HG03342 (cell line): ENCODE results near the gene SKAP1.

ENCODE experiments used
- ATAC-seq: cut with Tn5 transposase; IDR thresholded peaks from one replicate; pipeline ENCODE4 v1.9.1; 2021; ENCODE audit warnings: mild to moderate bottlenecking, moderate library complexity; ENCODE audit not compliant: unreplicated experiment

SKAP1 gene

DNA sequence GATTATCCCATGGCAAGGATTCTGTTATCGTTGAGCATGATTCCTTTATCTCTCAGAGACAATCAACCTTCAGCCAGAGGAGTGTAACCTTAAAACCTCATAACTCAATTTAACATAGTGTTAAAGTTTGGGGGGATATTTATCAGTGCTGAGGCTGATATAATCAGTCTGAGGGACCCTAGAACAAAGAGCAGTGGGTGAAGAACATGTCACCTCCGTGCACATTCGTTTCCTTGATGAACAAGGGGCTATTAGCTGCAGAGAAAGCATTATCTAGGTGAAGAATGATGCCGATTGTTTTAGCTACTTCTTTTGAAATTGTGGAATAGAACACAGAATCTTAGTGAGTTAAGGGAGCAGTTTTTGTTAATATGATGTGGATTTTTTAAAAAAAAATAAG is 99.1 kb downstream of the SKAP1 start:
- ATAC-seq: no peak

DNA sequence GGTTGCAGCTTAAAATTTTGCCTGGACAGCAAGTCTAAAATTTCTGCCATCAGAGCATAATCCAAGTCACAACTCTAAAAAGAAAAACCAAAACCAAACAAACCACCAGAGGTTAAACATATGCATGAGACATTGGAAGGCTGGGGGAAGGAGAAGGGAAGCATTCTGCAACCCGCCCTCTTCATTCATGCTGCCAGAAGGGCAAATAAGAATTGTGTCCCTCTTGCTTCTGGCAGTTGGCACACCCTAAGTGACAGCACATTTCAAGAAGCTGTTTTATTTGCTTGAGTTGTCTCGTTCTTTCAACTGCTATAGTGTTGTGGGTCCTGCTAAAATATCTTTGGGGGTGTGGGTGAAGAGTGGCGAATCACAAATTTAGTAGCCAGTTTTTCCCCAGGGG is 99.6 kb downstream of the SKAP1 start:
- ATAC-seq: no peak

DNA sequence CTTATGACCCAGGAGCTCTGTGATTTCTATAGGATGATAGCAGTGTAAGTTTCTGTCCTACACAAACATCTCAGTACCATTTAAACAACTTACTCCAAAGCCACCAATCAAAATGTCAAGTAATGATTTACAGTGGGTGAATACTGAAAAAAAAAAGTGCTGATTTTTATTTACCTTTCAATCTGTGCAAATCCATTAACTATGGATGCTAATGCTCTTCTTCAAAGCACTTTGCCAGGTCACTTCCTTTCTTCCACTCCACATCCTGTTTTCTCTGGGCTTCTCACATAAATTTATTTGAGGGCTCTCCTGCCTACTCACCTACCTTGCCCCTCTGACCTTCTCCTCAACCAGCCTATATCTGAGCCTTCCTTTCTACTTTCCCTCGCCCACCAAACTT is 101.6 kb downstream of the SKAP1 start:
- ATAC-seq: no peak

DNA sequence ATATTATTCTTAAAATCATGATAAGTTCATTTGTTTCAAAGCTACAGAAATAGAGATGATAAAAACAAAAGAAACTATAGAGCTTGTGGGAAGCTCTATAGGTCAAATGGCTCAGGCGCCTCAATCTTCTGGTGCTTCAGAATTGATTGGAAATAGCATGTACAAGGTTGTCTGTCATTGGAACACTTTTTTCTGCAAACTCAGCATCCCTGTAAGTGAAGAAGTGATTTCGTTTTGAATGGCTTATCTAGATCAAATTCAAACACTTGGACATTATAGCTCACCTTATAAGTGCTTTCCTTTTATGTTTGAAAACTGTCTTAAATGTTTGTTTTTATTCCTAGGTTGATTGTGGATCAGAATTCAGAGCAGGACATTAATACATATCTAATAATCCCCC is 103.7 kb downstream of the SKAP1 start:
- no peak for ATAC-seq

- no peak for ATAC-seq
Observed at GRCh38 chr17:48322060-48322459, 108.0 kb downstream of the SKAP1 start.

- ATAC-seq: no peak
Observed at GRCh38 chr17:48317732-48318131, 112.3 kb downstream of the SKAP1 start.

DNA sequence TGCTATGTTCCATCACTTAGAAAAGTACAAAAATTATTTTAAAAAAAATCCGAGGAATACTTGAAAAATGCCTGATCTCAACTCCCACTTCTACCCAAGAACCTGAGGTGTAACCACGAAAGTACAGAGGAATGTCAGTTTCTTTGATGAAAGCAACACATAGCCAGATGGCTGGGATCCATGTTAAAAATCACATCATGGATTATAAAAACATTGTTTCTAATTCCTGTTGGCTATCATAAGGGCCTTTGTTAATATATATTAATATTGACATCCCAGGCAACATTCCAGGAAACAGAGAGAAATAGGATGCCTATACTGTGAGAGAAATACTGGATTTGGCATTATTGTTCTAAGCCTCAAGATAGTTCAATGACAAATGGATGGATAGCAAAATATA is 115.3 kb downstream of the SKAP1 start:
- ATAC-seq: no peak

GRCh38 chr17:48313096-48313755 is 116.8 kb downstream of the SKAP1 start:
- ATAC-seq: no peak

DNA sequence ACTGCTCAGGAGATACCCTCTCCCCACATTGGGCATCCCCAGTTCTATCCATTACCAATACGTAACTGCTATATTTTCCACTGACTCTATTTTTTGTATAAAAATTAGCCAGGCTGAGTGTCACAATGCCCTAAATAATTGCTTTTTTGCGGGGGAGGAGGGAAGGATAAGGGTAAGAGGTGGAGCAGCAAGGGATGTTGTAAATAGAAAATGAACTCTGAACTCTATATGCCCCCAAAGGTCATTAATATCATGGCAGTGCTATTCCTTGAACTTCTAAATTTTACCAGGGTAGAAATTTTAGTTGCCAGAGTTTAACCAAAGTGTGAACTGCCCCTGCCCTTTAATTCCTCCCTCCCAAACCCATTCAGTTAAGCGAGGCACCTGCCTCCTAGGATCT is 118.7 kb downstream of the SKAP1 start:
- no peak for ATAC-seq

DNA sequence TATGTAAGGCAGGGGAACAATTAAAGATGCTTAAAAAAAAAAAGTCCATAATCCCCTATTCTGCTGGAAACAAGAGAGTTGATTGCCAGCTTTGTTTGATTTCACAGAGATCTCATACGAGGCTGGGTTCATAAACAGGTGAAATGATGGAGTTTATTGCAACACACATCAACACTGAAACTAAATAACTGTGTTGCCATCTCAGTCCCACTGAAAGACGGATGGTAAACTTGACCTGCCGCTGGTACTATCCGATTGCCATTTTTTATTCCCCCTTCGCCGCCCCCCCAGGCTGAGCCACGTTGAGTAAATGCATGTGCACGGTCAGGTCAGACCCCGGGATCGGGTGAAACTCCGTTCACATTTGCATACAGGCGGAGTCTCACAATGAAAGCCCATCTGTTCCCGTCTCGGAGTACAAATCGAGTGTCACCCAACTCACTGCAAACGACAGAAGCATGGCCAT is 119.2 kb downstream of the SKAP1 start:
- ATAC-seq: no peak

GRCh38 chr17:48308581-48308980 is 121.4 kb downstream of the SKAP1 start:
- no peak for ATAC-seq

DNA sequence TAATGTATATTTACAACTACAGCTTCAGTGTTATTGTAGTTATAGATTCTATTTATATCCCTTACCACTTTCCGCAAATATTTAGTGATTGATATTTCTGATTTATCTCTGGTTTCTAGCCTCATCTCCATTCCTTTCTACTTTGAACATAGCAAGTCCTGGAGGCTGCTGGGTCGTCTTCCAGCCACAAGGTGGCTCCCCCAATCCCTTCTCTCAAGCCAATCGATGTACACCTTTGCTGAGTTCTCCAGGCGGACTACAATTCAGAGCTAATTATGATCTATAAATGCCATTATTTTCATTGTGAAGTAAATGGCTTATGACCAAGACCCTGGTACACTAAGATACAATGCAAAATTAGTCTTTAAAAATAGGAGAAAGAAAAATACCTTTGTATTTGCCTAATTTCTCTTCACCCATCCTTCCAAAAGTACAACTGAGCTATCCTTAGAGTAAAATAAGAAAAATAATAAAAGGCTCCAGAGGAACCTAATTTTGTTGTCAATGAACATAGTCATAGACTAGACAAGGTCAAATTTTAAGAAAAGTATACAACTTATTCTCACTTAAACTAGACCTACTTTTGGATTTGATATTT is 122.1 kb downstream of the SKAP1 start:
- ATAC-seq: no peak

GRCh38 chr17:48307255-48307654 is 122.8 kb downstream of the SKAP1 start:
- no peak for ATAC-seq

DNA sequence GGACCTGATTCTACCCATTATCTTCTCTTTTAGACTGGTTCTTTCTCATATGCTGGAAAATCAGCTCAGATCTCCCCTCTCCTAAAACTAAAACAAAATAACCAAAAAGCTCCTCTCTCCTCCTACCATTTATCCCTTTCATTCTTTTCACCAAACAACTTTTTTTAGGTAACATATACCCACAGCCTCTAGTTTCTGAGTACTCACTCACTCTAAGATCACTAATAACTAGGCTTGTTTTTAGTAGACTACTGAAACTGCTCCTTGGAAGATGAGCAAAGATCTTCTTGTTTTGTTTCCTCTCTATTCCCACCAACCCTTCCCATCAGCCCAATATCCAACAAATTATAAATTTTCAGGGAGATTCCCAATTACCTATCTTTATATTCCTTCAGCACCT is 129.0 kb downstream of the SKAP1 start:
- ATAC-seq: no peak

DNA sequence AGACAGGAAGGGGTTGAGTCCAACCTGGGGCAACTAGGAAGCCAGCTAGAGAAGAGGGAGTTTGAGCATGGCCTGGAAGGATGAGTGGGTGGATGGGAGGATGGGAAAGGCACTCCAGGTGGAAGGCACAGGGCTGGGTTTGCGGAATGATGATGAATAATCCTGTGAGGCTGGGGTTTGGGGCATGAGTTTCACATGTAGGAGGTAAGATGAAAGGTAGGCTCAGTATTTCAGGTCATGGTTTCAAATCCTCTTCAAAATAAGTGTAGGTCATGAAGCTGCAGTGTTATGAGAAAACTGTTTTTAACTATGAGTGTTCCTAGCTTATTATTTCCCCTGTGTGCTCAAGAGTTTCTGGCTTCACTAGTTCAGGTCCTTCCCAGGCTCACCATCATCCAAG is 130.3 kb downstream of the SKAP1 start:
- ATAC-seq: no peak

- no peak for ATAC-seq
Observed at GRCh38 chr17:48297825-48298224, 132.2 kb downstream of the SKAP1 start.

- no peak for ATAC-seq
Observed at GRCh38 chr17:48296453-48296852, 133.6 kb downstream of the SKAP1 start.

GRCh38 chr17:48295362-48296288 is 134.4 kb downstream of the SKAP1 start:
- ATAC-seq: no peak

DNA sequence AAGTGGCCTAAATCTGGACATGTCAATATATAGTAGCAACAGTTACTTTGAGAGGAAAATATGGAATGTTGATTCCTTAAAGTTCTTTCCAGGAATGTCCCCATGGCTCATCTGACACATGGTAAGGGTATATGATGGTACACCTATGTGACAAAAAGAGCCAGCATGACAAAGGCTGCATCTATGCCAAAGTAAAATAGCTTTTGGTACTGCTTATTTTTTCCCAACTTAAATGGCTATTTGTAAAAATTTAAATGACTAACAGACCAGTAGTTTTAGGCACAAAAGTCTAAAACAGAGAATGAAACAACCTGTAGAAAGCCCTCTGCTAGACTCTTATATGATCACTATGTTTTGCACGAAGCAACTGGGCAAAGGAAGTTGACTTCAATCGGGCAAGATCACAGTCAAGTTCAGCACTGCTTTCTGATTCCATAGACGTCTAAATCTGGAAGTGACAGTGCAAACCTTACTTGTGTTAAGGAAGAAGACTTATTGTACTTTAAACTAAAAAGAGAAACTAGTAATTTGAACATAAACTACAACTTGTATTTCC is 135.1 kb downstream of the SKAP1 start:
- ATAC-seq: no peak

DNA sequence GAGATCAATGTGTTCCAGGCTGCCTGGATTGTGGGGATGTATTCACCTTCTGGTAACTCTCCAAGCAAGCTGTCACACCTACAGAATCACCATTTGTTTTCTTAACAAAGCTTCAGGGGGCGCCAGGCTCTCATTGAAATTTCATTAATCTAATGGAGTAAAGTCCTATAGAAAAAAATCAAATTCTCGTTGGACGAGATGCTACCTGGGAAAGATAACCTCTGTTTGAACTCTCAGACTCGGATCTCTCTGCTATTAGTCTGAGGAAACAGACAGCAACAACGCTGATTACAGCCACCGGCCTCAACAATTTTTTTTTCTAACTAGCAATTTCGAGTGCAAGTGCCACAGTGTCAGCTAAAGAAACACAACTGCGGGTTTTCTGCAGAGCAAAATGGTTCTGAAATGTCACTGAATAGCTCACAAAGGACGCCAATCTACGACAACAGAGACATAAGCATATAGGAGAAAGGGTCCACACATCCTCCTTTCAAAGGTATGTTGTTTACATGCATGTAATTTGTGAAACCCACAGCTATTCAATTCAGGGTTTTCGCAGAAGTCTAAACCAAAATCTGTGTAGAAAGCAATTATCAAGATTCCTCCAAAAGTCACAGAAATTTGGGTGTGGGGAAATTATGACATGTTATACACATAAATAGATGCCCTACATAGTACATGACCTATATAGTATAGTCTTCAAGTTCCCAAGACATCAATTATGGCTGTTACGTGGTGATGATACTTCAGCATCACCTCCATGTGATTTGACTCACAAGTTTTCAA is 135.8 kb downstream of the SKAP1 start:
- no peak for ATAC-seq
